Measurements from ENCODE around the gene EFCAB8. TPM values are rescaled to one million over a fixed set of nuclear protein-coding genes. Genes with fewer than 3 reads are reported as not detected.
"Not testable (repeated sequence)": the region's sequence is repeated elsewhere in the genome, so short reads cannot be mapped to it uniquely, and the experiment has no call there.

Gene EFCAB8
- total RNA-seq, 1 donor from 2014 or later: 1.1 TPM

- H3K4me1 Mint-ChIP-seq (ENCODE audit: unreplicated experiment): peaks cover 4% of the 10 kb centered on the region
- H3K27ac Mint-ChIP-seq (ENCODE audit: unreplicated experiment): no peak overlapping the region
- no peak for DNase-seq (ENCODE audit: low spot score)
- no peaks in the 10 kb centered on the region for H3K9me3 Mint-ChIP-seq (ENCODE audit: unreplicated experiment)
- H3K27me3 Mint-ChIP-seq (ENCODE audit: unreplicated experiment): peaks cover 3% of the 10 kb centered on the region
- no peak for TF ChIP-seq CTCF (IDR thresholded peaks at IDR 0.05; ENCODE audit: unreplicated experiment)
- H3K4me3 Mint-ChIP-seq (ENCODE audit: unreplicated experiment): no peak overlapping the region
- H3K36me3 Mint-ChIP-seq (ENCODE audit: low read depth, unreplicated experiment): peaks cover 9% of the 10 kb centered on the region
These were observed 102.4 kb downstream of the EFCAB8 start for GRCh38 chr20:32960849-32961731.

- DNase-seq (ENCODE audit: low spot score): no peak
- Mint-ChIP-seq H3K27me3 (ENCODE audit: unreplicated experiment) (peaks cover 3% of the 10 kb centered on the region), H3K4me1 (ENCODE audit: unreplicated experiment) (peaks cover 5% of the 10 kb centered on the region), H3K4me3 (ENCODE audit: unreplicated experiment) (no peak overlapping the region), H3K36me3 (ENCODE audit: low read depth, unreplicated experiment) (peaks cover 9% of the 10 kb centered on the region), H3K27ac (ENCODE audit: unreplicated experiment) (no peak overlapping the region), H3K9me3 (ENCODE audit: unreplicated experiment) (no peaks in the 10 kb centered on the region)
- no peak for TF ChIP-seq CTCF (IDR thresholded peaks at IDR 0.05; ENCODE audit: unreplicated experiment)
These were observed 103.3 kb downstream of the EFCAB8 start for GRCh38 chr20:32962053-32962452.

- H3K4me1 Mint-ChIP-seq (ENCODE audit: unreplicated experiment); H3K36me3 Mint-ChIP-seq (ENCODE audit: low read depth, unreplicated experiment); H3K27ac Mint-ChIP-seq (ENCODE audit: unreplicated experiment); DNase-seq (ENCODE audit: low spot score); H3K27me3 Mint-ChIP-seq (ENCODE audit: unreplicated experiment); H3K4me3 Mint-ChIP-seq (ENCODE audit: unreplicated experiment); H3K9me3 Mint-ChIP-seq (ENCODE audit: unreplicated experiment): not testable (repeated sequence)
These were observed 103.9 kb downstream of the EFCAB8 start for GRCh38 chr20:32962646-32963045.

- no peak overlapping the region for H3K4me3 Mint-ChIP-seq (ENCODE audit: unreplicated experiment)
- no peak for TF ChIP-seq CTCF (IDR thresholded peaks at IDR 0.05; ENCODE audit: unreplicated experiment)
- H3K27ac Mint-ChIP-seq (ENCODE audit: unreplicated experiment): no peak overlapping the region
- H3K4me1 Mint-ChIP-seq (ENCODE audit: unreplicated experiment): peaks cover 11% of the 10 kb centered on the region
- H3K36me3 Mint-ChIP-seq (ENCODE audit: low read depth, unreplicated experiment): peaks cover 7% of the 10 kb centered on the region
- no peak for DNase-seq (ENCODE audit: low spot score)
- peaks cover 3% of the 10 kb centered on the region for H3K27me3 Mint-ChIP-seq (ENCODE audit: unreplicated experiment)
- no peaks in the 10 kb centered on the region for H3K9me3 Mint-ChIP-seq (ENCODE audit: unreplicated experiment)
These were observed 104.5 kb downstream of the EFCAB8 start for GRCh38 chr20:32963176-32963575.

- Mint-ChIP-seq H3K4me1 (ENCODE audit: unreplicated experiment) (peaks cover 17% of the 10 kb centered on the region), H3K9me3 (ENCODE audit: unreplicated experiment) (no peaks in the 10 kb centered on the region), H3K27ac (ENCODE audit: unreplicated experiment) (no peak overlapping the region), H3K36me3 (ENCODE audit: low read depth, unreplicated experiment) (no peaks in the 10 kb centered on the region), H3K4me3 (ENCODE audit: unreplicated experiment) (no peak overlapping the region), H3K27me3 (ENCODE audit: unreplicated experiment) (peaks cover 3% of the 10 kb centered on the region)
- DNase-seq (ENCODE audit: low spot score): no peak
- no peak for TF ChIP-seq CTCF (IDR thresholded peaks at IDR 0.05; ENCODE audit: unreplicated experiment)
These were observed 105.9 kb downstream of the EFCAB8 start for GRCh38 chr20:32964575-32964974.

Data from endothelial cell (in vitro differentiated cells).